HCT116 (cell line): ENCODE measurements around the gene KRTAP4-3. TPM values are rescaled to one million over a fixed set of nuclear protein-coding genes. Genes with fewer than 3 reads are reported as not detected.

Experiments used
- ATAC-seq: fragments of 200-7000 bp; cut with Tn5 transposase; 2 replicates; pipeline ENCODE4 v1.9.1; 2020; ENCODE audit warnings: mild to moderate bottlenecking, moderate library complexity
- BruUV-seq: library from RNA; stranded (reverse); fragments of 400-500 nt; replicated peaks from 2 replicates; lab custom pipeline; 2021; lab: Mats Ljungman, UMichigan
- CTCF ChIA-PET: fragments of 300-600 bp; sonication (Branson Sonifier 250); formaldehyde crosslinking; loops from one replicate; lab custom pipeline; 2021; ENCODE audit warnings: antibody characterized with exemption; lab: Charles Lee
- POLR2A ChIA-PET: fragments of 300-600, 350-600 bp; sonication (Branson Sonifier 250); formaldehyde crosslinking; loops from one replicate; lab custom pipeline; 2021; ENCODE audit warnings: antibody characterized with exemption; lab: Charles Lee
- RAD21 ChIA-PET, 2 experiments: fragments of 300-600 bp; sonication (Branson Sonifier 250); formaldehyde crosslinking; loops; one replicate each; lab custom pipeline; 2023; ENCODE audit warnings: low total read pairs in 2 of 2; ENCODE audit not compliant: uncharacterized antibody in 2 of 2, unreplicated experiment in 2 of 2, low non-redundant PET in 1 of 2; lab: Charles Lee
- DNase-seq: peaks from one replicate; pipeline ENCODE4 v3.0.0-alpha.2; 2010; ENCODE audit warnings: low read depth, low spot score
- H2AFZ ChIP-seq: fragments of 200-600 bp; shearing (Covaris generic), sonication (generic); 2 replicates; pipeline ENCODE4 v1.6.1; 2017; ENCODE audit warnings: low read depth, mixed run types, mixed read lengths, antibody characterized with exemption, low read length; ENCODE audit not compliant: poor library complexity, severe bottlenecking
- H3K27ac ChIP-seq: 2 replicates; pipeline ENCODE4 v1.5.1; 2012; ENCODE audit warnings: low read depth, low read length
- H3K27me3 ChIP-seq: fragments of 200-600 bp; sonication (generic); 2 replicates; pipeline ENCODE4 v1.6.1; 2016; ENCODE audit warnings: mixed run types, low read length, mixed read lengths; ENCODE audit not compliant: insufficient read depth
- H3K36me3 ChIP-seq, 2 experiments: fragments of 200-500 bp in 1 of 2; fragments of 200-600 bp in 1 of 2; sonication (Bioruptor generic) in 1 of 2; sonication (generic) in 1 of 2; 2 replicates each; pipeline versions ENCODE4 v1.5.1 to v1.6.1; 2014 to 2016; ENCODE audit warnings: low read length in 2 of 2, inconsistent platforms in 1 of 2, mixed read lengths in 1 of 2, mixed run types in 1 of 2; ENCODE audit not compliant: insufficient read depth in 2 of 2, control insufficient read depth in 1 of 2
- H3K4me1 ChIP-seq, 2 experiments: fragments of 200-600 bp in 1 of 2; sonication (generic) in 1 of 2; 2 replicates each; pipeline versions ENCODE4 v1.5.1 to v1.6.1; 2012 to 2017; ENCODE audit warnings: low read length in 2 of 2, inconsistent platforms in 1 of 2, mild to moderate bottlenecking in 1 of 2, mixed read lengths in 1 of 2, mixed run types in 1 of 2, moderate library complexity in 1 of 2; ENCODE audit not compliant: insufficient read depth in 2 of 2, control insufficient read depth in 1 of 2
- H3K4me2 ChIP-seq: fragments of 200-600 bp; sonication (generic); 2 replicates; pipeline ENCODE4 v1.6.1; 2017; ENCODE audit warnings: mixed run types, low read length, mixed read lengths
- H3K4me3 ChIP-seq, 2 experiments: fragments of 200-600 bp in 1 of 2; sonication (generic) in 1 of 2; replicated peaks in 1 of 2; 2 replicates each; pipeline ENCODE4 v1.5.1; 2011 to 2016; ENCODE audit warnings: low read length in 2 of 2, control low read depth in 1 of 2, low read depth in 1 of 2, mild to moderate bottlenecking in 1 of 2, mixed read lengths in 1 of 2, mixed run types in 1 of 2
- H3K79me2 ChIP-seq: fragments of 200-600 bp; sonication (generic); 2 replicates; pipeline ENCODE4 v1.6.1; 2017; ENCODE audit warnings: mild to moderate bottlenecking, mixed run types, low read length, moderate library complexity, mixed read lengths; ENCODE audit not compliant: insufficient read depth
- H3K9ac ChIP-seq: fragments of 200-600 bp; sonication (generic); 2 replicates; pipeline ENCODE4 v1.6.1; 2016; ENCODE audit warnings: low read length, mixed read lengths
- H3K9me2 ChIP-seq: fragments of 200-600 bp; sonication (generic), shearing (Covaris generic); 2 replicates; pipeline ENCODE4 v1.6.1; 2017; ENCODE audit warnings: mixed run types, mild to moderate bottlenecking, moderate library complexity; ENCODE audit not compliant: insufficient read depth
- H3K9me3 ChIP-seq, 2 experiments: fragments of 200-500 bp in 1 of 2; fragments of 200-600 bp in 1 of 2; sonication (Bioruptor generic) in 1 of 2; sonication (generic) in 1 of 2; 2 replicates each; pipeline ENCODE4 v1.6.1; 2014 to 2017; ENCODE audit warnings: low read length in 2 of 2, mixed read lengths in 2 of 2, inconsistent platforms in 1 of 2, low read depth in 1 of 2, mild to moderate bottlenecking in 1 of 2, mixed run types in 1 of 2, moderate library complexity in 1 of 2; ENCODE audit not compliant: control insufficient read depth in 1 of 2, insufficient read depth in 1 of 2
- H4K20me1 ChIP-seq: fragments of 200-600 bp; sonication (generic), shearing (Covaris generic); 2 replicates; pipeline ENCODE4 v1.6.1; 2017; ENCODE audit warnings: mixed run types, mild to moderate bottlenecking, moderate library complexity; ENCODE audit not compliant: insufficient read depth
- CBX3 ChIP-seq: IDR thresholded peaks from 2 replicates; pipeline ENCODE4 v1.6.1; 2012; ENCODE audit warnings: low read depth
- CEBPB ChIP-seq: IDR thresholded peaks from 2 replicates; pipeline ENCODE4 v1.6.1; 2012; ENCODE audit warnings: low read depth
- EGR1 ChIP-seq: IDR thresholded peaks from 2 replicates; pipeline ENCODE4 v1.6.1; 2012; ENCODE audit warnings: low read depth
- ELF1 ChIP-seq: IDR thresholded peaks from 2 replicates; pipeline ENCODE4 v1.6.1; 2012; ENCODE audit warnings: low read depth, borderline replicate concordance
- RAD21 ChIP-seq: IDR thresholded peaks from 2 replicates; pipeline ENCODE4 v1.6.1; 2012; ENCODE audit warnings: low read depth, mild to moderate bottlenecking
- SRF ChIP-seq: IDR thresholded peaks from 2 replicates; pipeline ENCODE4 v1.6.1; 2012; ENCODE audit warnings: low read depth
- intact Hi-C: fragments of 100-400 bp; cut with micrococcal nuclease; formaldehyde crosslinking; loops from 2 replicates; pipeline ENCODE4 v1.10.0; 2022
- total RNA-seq: library from RNA; stranded (reverse); gene quantifications from one replicate; pipeline ENCODE4 v1.2.1, GENCODE V29; 2021; ENCODE audit not compliant: unreplicated experiment
- TF ChIP-seq, protein P1 (sequence below): IDR thresholded peaks from 2 replicates; pipeline ENCODE4 v1.6.1; 2012
- TF ChIP-seq, protein P2 (sequence below), 3 experiments: fragments of 200-600 bp in 1 of 3; sonication (generic) in 1 of 3; IDR thresholded peaks in 2 of 3; conservative IDR thresholded peaks in 1 of 3; 2 replicates each; pipeline ENCODE4 v1.5.1; 2012 to 2017; ENCODE audit warnings: low read depth in 2 of 3, low read length in 2 of 3, antibody characterized with exemption in 1 of 3, borderline replicate concordance in 1 of 3, control low read depth in 1 of 3, mild to moderate bottlenecking in 1 of 3, mixed read lengths in 1 of 3, mixed run types in 1 of 3, moderate library complexity in 1 of 3; ENCODE audit not compliant: insufficient read depth in 1 of 3

Gene KRTAP4-3
- total RNA-seq, 1 experiment from 2014 or later: not detected

DNA sequence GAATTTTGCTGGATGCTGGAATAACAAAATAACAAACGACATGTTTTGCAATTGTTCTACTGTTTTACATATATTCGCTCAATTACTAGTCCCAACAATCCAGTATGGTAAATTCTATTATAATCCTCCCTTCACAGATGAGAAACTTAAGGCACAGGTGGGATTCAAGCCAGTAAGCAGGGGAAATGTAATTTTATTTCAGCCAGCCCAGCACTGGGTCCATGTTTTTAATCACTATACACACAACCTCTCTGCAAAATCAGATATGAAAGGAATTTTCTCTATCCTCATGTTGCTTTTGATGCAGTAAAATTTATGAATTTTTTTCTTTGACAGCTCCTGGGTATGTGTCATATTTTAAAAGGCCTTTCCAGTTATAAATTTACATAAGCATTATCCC lies 22.8 kb downstream of the KRTAP4-3 start (continued):
- no peak for TF ChIP-seq RAD21
- no peak for TF ChIP-seq CEBPB
- TF ChIP-seq, protein P1, sequence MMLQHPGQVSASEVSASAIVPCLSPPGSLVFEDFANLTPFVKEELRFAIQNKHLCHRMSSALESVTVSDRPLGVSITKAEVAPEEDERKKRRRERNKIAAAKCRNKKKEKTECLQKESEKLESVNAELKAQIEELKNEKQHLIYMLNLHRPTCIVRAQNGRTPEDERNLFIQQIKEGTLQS: no peak

DNA sequence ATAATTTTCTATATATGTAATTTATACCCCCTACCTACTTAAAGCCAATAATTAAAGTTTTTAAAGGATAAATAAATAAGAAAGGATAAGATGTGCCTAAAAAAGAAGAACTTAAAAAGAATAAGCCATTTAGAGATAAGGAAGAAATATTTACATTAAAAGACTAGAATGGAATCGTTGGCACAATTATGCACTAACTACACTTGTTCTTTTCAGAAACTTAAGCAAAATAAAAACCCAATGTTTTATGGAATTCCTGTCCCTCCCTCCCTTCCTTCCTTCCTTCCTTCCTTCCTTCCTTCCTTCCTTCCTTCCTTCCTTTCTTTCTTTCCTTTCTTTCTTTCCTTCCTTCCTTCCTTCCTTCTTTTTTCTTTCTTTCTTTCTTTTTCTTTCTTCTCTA lies 23.2 kb downstream of the KRTAP4-3 start:
- ChIA-PET RAD21 (no interaction called here), POLR2A (no interaction called here), CTCF (no interaction called here)
- H3K9me2 ChIP-seq: no peaks in the 10 kb centered on the region
- H4K20me1 ChIP-seq: no peaks in the 10 kb centered on the region
- no peak overlapping the region for H3K4me2 ChIP-seq
- no peaks in the 10 kb centered on the region for H3K79me2 ChIP-seq
- H2AFZ ChIP-seq: no peak overlapping the region
- intact Hi-C loops: no loop called here
- TF ChIP-seq SRF: no peak
- TF ChIP-seq EGR1: no peak
- no peak for TF ChIP-seq CBX3
- TF ChIP-seq, protein P2, sequence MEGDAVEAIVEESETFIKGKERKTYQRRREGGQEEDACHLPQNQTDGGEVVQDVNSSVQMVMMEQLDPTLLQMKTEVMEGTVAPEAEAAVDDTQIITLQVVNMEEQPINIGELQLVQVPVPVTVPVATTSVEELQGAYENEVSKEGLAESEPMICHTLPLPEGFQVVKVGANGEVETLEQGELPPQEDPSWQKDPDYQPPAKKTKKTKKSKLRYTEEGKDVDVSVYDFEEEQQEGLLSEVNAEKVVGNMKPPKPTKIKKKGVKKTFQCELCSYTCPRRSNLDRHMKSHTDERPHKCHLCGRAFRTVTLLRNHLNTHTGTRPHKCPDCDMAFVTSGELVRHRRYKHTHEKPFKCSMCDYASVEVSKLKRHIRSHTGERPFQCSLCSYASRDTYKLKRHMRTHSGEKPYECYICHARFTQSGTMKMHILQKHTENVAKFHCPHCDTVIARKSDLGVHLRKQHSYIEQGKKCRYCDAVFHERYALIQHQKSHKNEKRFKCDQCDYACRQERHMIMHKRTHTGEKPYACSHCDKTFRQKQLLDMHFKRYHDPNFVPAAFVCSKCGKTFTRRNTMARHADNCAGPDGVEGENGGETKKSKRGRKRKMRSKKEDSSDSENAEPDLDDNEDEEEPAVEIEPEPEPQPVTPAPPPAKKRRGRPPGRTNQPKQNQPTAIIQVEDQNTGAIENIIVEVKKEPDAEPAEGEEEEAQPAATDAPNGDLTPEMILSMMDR (IDR thresholded peaks at IDR 0.05 in 2 of 3, conservative IDR thresholded peaks at IDR 0.05 in 1 of 3; ENCODE audit: borderline replicate concordance in 1 of 3, insufficient read depth in 1 of 3, low read depth in 2 of 3, low read length in 2 of 3): no peak
- no peak for TF ChIP-seq ELF1
- no peak overlapping the region for H3K4me3 ChIP-seq
- 0 out of 4 replicates have a peak, but pooled peaks cover 0 to 5% of the 10 kb centered on the region in 2 experiments for H3K36me3 ChIP-seq
- no peaks in the 10 kb centered on the region; a peak in 1 of 4 replicates for H3K4me1 ChIP-seq
- no peak overlapping the region for H3K9ac ChIP-seq
- no peak for DNase-seq
- peaks cover 0 to 33% of the 10 kb centered on the region in 2 experiments; a peak in 2 of 4 replicates for H3K9me3 ChIP-seq
- H3K27me3 ChIP-seq: no peaks in the 10 kb centered on the region
- no peak for ATAC-seq
- H3K27ac ChIP-seq: no peak overlapping the region
- BruUV-seq: no TSS peak
